Transverse colon (tissue), 4 donors: Measurements from ENCODE around the gene CDK18.

Source experiments
- CTCF ChIP-seq, 5 experiments: fragments of 200-600 bp in 3 of 5; fragments of 450-650 bp in 2 of 5; sonication (generic) in 3 of 5; IDR thresholded peaks; 1 replicate in 2 of 5; 2 replicates in 3 of 5; pipeline ENCODE4 v1.5.1; 2016 to 2017; ENCODE audit warnings: antibody characterized with exemption in 5 of 5, inconsistent platforms in 3 of 5, mild to moderate bottlenecking in 2 of 5, moderate library complexity in 1 of 5
- EP300 ChIP-seq: sonication (generic); formaldehyde crosslinking; IDR thresholded peaks from one replicate; pipeline ENCODE4 v1.6.1; 2017; ENCODE audit warnings: antibody characterized with exemption, low read depth
- POLR2A ChIP-seq: fragments of 450-650 bp; IDR thresholded peaks from one replicate; pipeline ENCODE4 v1.6.1; 2016; ENCODE audit warnings: antibody characterized with exemption, mild to moderate bottlenecking, moderate library complexity
- POLR2AphosphoS5 ChIP-seq, 3 donors: sonication (generic); formaldehyde crosslinking; IDR thresholded peaks; one replicate each; pipeline ENCODE4 v1.6.1; 2016; ENCODE audit warnings: antibody characterized with exemption in 3 of 3

- TF ChIP-seq POLR2A (no peak), CTCF (IDR thresholded peaks at IDR 0.05) (no peak), POLR2AphosphoS5 (IDR thresholded peaks at IDR 0.05) (no peak), EP300 (no peak)
Observed at GRCh38 chr1:205572421-205572820, 68.0 kb downstream of the CDK18 start.
